HPDE6-E6E7 (cell line): Measurements from ENCODE around the gene LRIG1.
"Not testable (repeated sequence)": the region's sequence is repeated elsewhere in the genome, so short reads cannot be mapped to it uniquely, and the experiment has no call there.

ENCODE experiments used
- DNase-seq: peaks from one replicate; pipeline ENCODE4 v3.0.0; 2011; ENCODE audit warnings: missing footprints; ENCODE audit errors: extremely low spot score

Gene LRIG1

DNA sequence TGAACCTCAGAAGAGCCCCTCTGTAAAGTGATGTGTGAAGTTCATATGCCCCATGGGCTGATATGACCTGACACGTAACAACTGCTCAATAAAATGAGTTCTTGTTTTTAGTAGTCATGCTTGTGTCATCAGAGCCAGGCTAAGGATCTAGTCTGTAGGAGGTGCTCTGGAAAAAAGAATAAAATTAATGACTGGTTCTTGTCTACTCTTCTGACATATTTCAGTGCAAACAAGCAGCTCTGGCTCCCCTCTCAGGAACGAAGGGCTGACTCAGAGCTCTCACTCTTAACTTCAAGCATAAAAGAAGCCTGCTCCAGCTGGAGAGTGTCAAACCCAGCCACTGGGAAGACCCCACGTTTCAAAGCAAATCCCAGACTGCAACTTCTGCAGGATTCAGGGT lies 77.0 kb downstream of the LRIG1 start:
- no peak for DNase-seq

DNA sequence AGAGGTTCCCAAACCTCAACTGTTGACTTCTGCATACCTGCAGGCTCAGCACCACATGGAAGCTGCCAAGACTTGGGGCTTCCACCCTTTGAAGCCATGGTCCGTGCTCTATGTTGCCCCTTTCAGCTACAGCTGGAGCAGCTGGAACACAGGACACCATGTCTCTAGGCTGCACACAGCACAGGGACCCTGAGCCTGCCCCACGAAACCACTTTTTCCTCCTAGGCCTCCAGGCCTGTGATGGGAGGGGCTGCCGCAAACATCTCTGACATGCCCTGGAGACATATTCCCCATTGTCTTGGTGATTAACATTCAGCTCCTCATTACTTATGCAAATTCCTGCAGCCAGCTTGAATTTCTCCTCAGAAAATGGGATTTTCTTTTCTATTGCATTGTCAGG lies 78.9 kb downstream of the LRIG1 start:
- DNase-seq = not testable (repeated sequence)

DNA sequence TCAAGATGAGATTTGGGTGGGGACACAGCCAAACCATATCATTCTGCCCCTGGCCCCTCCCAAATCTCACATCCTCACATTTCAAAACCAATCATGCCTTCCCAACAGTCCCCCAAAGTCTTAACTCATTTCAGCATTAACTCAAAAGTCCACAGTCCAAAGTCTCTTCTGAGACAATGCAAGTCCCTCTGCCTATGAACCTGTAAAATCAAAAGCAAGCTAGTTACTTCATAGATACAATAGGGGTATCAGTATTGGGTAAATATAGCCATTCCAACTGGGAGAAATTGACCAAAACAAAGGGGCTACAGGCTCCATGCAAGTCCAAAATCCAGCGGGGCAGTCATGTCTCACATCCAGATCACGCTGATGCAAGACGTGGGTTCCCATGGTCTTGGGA lies 79.7 kb downstream of the LRIG1 start:
- DNase-seq = not testable (repeated sequence)

DNA sequence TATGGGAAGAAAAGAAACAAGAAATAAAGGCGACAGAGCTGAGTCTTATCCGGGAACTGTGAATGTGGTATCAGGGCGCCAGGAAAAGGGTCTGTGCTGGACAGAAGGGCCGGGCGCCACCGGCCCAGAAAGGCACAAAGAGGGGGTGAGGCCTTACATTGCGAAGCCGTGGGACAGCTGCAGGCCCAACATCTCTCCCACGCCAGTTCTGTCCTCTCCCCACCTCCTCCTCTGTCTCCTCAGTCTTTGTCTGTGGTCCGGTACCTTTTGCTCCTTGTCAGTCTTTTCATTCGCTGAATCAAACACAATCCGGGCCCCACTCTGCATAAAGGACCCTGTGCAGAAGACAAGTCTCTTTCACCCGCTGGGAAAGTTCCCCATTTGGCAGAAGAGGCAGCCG lies 81.8 kb downstream of the LRIG1 start:
- DNase-seq = no peak

DNA sequence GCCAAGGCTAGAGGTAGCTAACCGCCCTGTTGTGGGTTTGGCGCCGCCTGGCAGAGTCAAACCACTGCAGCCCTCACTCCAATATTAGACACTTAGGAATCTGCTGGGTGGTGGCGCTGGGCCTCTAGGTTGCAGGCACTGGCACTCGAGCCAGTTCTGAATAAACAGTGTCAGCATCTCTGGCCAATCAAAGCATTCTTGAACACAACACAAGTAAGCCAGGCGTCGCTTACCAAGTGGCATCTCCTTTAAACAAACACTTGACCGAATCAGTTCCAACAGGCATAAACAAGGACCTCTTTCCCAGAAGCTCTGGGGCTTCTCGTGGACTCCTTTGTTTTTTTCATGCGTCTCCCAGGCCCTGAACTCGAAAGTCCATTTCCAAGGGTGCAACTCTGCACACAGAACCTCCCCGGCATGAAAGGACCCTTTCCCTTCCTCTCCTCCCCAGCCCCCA lies 82.3 kb downstream of the LRIG1 start:
- no peak for DNase-seq

DNA sequence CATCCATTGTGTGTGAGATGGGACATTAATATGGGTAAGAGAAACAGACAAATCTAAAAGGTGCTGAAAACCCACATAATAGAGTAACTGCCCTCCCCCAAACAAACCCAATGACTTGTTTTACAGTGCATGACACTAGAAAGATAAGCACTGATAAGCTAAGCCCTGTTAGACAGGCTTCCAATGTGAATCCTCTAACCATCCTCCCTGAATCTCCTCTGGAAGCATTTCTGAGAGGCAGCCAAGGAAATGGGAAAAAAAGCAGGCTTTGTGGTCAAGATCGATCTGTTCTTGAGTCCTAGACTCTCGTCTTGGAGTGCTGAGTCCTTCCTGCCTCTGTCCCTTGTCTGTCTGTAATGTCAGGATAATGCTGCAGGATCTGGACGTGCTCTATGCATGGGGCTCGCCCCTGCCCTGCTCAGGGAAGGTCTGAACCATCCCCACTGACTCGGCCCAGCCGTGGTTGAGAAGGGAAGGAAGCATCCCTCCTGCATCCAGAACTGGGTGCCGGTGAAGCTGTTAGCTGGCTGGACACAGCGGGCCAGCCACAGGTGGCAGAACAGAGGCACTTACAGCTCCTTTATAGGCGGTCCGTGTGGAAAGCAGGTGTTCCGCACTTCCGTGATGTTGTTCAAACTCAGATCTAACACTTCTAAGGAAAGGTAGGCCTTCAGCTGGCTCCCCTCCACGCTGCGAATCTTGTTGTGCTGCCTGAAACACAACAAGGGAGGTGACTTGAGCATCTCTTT lies 84.1 kb downstream of the LRIG1 start:
- no peak for DNase-seq

DNA sequence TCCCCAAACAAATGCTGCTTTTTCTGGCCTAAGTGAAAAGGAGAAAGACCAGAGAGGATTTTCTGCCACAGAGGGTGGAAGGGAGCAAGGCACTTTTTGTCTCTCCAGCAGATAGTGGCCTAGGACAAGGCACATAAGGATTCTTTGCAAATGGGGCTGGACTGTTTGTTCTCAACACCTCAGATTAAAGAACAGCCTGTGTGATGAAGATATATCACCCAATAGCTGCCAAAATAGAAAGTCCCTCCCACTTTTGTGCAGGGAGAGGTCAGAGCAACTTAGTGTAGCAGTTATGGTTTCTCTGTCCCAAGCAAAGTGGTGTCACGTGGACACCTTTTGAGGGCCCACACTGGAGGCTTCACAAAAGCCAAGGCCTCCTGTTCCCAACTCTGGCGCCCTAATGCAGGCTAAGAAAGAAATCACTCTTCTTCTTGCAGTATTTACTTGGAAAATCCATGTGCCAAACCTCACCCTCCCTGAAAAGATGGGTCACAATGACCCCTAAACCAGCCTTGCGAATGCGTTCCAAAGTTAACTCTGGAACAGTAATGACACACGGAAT lies 84.9 kb downstream of the LRIG1 start:
- no peak for DNase-seq

DNA sequence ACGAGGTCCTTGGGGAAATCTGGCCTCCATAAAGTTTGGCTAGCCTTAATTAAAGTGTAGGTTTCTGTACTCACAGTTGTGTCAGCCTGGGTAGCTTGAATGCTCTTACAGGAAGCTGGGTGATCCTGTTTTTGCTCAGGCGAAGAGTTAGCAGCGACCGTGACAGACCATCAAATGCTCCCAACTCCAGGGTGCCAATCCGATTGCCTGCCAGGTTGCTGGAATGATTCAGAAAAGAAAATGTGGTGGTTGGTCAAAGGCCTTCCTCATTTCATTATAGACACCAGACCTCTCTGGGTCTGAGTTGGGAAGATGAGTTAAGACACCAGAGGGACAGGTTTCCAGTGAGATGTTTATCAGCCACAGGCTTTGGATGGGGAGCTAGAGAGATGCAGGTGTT lies 86.0 kb downstream of the LRIG1 start:
- no peak for DNase-seq

DNA sequence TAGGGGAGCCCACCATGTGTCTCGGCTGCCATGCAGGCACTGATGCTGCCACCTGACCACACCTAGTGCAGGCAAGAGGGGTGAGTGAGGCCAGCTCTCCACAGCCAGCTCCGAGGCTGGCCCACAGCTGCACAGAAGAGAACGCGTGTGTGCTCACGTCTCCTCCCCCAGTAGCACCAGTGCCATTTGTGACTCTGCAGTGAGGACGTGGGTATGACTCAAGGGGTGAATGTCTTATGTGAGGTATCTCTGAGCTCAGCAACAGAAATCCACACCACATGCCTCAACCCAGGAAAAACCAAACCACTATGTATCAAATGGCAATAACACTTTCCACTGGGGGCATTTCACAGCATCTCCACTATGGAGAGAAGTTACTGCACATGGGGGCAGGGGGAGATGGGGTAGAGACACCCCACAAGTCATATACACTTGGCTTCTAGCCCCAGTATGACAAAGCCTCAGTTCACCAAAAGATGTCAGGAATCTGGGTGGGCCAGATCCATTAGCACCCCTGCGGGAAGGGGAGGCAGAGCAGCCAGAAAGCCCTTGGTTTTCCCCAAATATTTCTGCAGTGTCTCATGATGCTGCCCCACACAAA lies 87.6 kb downstream of the LRIG1 start:
- no peak for DNase-seq

DNA sequence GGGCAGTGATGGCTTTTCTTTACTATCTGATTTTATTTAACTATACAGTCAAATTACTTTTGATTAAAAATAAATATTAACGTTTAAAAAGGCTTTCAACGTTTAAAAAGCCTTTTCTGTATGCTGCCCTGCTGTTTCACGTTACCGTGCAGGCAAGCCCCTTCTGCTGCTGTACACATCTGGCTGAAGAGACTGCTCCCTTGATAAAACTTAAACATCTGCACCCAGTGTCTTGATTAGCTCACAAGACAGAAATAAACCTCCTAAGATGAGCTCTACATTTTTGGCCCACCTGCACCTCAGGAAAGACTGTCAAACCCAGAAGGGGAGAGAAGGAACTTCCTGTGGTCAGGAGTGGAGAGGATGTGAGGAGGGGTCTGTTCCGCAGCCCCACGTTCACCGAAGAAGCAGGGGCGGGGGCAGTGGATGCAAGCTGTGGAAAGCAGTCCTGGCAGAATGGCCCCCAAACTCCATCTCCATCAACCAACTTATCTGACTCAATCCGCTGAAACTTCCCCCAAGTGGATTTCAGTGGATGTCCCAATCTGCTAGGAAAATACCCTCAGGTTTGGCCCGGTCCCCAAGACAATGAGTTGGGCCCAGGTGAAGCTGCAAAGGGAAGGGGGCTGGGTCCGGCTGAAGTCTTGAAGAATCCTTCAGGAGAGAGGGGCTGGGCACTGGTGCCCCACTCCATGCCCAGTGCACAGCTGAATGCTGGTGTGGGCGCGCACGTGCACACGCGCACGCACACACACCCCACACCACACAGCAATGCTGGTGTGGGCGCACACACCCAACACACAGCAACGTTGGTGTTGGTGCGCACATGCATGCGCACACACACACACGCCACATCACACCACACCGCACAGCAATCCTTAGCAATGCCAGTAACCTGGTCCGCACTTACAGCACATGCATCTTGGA lies 88.6 kb downstream of the LRIG1 start:
- DNase-seq = no peak

DNA sequence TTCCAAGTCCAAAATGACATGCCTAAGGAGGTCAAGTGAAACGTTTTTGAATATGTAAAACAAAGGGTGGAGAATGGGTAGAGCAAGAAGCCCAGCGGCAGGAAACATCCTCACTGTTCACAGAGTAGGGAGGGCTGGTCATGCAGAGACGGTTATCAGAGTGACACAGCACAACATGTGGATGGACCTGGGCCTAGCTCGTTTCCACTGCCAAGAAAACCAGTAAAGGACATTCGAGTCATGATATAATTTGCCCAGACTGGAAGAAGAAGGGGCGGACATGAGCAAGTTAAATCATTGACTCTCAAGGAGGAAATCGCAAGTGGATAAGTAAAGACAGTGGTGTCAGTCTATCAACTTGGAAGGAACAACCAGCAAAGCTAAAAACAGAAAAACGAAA lies 89.3 kb downstream of the LRIG1 start:
- no peak for DNase-seq

DNA sequence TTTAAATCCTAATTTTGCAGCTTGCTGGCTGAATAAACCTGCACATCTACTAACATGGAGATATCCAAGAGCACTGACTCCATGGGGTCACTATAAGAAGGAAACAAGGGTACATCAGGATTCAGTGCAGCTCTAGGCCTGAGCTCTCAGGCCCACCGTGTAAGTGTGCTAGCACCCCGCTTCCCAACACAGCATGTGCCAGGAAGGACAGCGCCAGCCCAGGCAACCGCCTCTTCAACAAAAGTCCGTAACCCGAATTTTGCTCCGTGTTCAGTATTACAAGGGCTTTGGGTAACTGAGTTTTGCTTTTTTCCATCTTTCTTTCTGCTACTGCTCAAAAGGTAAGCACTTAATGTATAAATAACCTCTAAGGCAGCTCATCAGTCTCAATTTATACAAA lies 89.8 kb downstream of the LRIG1 start:
- DNase-seq = no peak

DNA sequence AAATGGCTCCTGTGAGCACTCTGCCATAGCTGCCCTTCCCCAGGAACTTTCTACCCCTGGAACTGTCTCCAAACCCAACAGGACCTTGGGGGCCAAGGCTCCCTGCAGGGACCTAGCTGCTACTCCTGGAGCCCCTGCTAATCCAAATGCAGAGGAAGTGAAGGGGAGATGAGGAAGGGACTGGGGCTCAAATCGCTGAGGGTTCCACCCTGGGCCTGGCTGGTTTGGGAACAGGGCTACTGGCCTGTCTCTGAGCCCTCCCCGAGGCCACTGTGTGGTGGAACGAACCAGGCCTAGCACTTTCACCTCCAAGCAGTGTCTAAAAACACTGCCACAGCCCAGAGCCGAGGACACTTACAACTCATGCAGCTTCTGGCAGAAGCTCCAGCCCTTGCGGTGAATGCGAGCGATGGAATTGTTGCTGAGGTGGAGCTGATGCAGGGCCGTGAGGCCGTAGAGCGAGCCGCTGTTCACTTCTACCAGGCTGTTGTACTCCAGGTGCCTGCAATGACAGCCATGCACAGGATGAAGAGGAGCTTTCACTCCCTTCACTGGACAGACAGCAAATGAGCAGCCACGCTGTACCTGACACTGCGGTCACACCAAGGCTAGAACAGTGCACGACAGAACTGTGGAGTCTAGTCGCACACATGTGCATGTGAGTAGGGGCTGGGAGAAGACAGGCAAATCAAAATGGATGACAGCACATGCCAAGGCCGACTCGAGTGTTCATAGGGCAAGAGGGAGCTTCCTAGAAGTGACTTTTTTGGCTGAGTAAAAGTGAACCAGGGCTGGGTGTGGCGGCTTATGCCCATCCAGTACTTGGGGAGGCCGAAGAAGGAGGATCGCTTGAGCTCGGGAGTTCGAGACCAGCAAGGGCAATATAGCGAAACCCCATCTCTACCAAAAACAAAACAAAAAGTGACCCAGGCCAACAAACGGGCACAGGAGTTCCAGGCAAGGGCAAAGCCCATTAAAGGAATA lies 90.8 kb downstream of the LRIG1 start:
- DNase-seq = no peak

DNA sequence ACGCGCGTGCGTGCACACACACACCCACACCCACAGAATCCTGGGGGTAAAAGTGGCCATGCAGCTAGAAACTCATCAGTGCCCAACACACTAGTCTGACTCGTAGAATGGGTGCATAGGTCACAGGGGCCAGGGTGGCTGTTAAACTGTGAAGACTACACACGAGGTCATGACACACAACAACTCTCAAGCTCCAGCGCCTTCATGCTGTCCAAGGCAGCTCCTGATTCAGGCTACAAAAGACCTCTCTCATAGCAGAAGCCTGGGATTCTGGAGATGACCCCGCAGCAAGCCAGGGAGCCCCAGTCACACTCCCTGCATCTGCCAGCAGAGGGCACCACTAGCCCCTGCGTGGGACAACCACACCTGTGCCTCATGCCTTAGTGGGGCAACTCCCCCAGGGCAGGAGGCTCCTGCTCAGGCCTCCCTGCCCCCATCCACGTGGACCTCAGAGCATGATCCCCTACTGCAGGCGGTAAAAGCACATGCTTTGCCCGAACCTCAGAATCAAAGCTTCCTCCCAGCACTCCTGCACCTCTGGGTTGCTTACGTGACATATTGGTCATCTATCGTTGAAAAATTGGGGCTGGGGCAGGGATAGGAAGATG lies 93.1 kb downstream of the LRIG1 start:
- peak; percentile 40 for DNase-seq

DNA sequence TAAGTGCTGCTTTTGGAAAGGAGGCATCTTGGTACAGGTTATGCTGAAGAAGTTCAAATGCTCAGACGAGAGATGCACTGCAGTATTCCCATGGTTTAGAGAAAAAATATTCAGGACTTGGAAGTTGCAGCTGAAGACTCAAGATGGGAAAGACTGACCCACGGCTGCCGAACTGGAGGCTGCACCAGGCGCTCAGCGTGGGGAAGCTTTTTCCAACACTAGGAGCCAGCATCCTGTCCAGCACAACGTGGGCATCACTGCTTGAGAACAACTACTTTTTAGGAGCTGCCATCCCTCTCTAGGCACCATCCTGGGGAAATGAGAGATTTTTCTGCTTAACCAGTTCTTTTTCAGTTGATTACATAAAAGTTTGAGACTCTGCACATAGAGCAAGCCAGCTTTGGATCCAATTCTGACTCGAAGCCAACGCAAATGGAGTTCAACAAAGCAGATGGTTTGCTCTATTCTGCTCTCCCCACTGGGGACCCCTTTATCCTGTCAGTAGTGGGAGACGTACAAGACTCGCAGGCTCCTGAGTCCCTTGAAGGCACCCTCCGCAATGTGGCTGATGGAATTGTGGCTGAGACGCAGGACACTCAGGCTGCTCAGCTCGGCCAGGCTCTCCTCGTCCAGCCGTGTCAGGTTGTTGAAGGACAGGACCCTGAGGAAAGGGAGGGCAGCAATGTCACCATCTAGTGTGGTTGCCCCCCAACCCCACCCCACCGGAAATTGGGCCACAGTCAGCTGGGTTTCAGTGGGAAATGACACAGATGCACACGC lies 93.8 kb downstream of the LRIG1 start:
- no peak for DNase-seq

DNA sequence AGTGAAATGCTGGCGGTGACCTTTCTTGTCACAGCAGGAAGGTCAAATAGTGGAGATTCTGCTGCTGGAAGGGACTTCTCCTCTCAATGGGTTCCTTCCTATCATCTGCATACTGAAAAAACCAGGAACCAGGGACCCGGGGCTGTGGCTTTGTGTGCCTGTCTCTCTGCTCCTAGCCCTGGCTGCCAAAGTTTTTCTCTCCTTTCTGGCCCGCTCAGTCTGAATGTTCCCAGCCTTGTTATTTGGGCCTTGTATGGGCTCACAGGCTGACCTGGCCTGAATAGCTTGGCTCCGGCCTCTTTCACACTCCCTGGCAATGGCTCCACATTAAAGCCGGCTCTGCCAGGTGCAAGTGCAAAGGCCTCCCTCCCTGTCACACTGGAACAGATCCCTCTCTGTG lies 94.7 kb downstream of the LRIG1 start:
- no peak for DNase-seq

DNA sequence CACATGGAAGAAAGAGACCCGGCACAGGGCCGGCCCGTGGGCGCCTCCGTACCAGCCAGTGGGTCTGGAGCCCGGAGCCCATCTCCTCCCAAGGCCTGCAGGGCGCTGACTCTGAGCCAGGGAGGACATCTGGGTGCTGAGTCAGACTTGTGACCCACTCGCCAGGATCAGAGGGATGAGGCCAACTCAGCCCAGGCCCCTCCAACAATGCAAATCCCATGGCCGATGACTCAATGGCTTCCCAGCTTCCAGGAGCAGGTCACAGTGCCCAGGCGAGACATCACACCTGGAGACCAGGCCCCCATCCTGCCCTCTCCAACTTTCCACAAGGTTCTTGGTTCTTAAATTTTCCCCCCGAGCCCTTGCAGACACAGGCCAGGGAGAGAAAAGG lies 95.1 kb downstream of the LRIG1 start:
- DNase-seq = no peak

DNA sequence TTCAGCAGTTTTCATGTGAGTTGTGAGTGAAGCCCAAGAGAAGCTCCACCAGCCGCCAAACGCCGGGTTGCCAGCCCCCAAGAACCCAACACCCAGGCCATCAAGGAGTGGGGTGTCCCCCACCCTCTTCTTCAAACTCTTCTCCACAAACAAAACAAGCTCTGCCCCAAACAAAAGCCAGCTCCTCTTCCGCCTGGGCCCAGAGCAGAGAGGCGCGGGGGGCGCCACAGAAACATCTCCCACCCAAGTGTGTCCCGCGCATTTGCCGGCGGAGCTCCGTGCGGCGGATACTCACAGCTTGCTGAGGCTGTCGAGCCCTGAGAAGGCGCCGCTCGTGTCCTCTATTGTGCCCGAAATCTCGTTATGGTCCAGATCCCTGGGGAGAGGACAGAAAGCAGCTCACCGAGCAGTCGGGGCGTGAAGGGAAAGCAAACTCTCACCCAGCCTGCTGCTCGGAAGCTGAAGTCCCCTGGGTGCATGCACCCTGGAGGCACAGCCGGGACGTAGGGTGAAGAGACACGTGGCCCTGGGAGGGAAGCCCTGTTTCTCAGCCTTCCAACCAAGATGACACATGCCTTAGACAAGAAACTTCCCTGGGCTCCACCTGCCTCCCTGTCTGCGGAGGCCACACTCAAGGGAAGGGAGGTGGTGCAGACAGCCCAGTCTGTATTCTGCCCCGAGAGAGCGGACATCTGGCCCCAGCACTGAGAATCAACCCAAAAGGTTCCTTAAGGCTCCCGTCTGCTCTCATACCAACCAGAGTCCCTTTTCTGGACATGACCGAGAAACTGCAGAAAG lies 95.7 kb downstream of the LRIG1 start:
- DNase-seq = no peak

DNA sequence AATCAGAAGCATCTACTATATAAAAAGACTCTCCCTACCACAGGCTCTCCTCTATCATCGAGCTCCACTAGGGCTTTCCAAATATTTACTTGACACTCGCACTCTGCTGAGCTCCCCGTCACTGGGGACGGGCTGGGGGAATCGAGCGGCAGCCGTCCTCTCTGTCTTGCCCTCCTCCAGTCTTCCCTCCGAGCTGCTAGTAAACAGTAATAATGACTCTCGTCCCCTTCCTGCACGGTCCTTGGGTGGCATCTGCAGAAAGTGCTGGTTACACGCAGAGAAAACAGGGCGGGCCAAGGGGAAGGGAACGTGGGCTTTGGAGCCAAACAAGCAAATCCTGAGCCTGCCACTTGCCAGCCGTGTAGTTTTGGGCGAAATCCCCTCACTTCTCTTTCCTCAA lies 96.6 kb downstream of the LRIG1 start:
- no peak for DNase-seq
